Gastroesophageal sphincter (tissue), 3 donors: Measurements from ENCODE around the gene ATP9A.

Experiments used
- EP300 ChIP-seq: sonication (generic); formaldehyde crosslinking; IDR thresholded peaks from one replicate; pipeline ENCODE4 v1.6.1; 2017; ENCODE audit warnings: antibody characterized with exemption, mild to moderate bottlenecking
- POLR2A ChIP-seq, 2 donors: fragments of 450-650 bp; IDR thresholded peaks; one replicate each; pipeline ENCODE4 v1.6.1; 2017; ENCODE audit warnings: antibody characterized with exemption in 2 of 2, mild to moderate bottlenecking in 2 of 2, moderate library complexity in 1 of 2
- POLR2AphosphoS5 ChIP-seq: sonication (generic); formaldehyde crosslinking; IDR thresholded peaks from one replicate; pipeline ENCODE4 v1.6.1; 2017; ENCODE audit warnings: antibody characterized with exemption
- TF ChIP-seq, protein P1 (sequence below), 4 experiments: fragments of 200-600 bp in 2 of 4; fragments of 450-650 bp in 2 of 4; sonication (generic) in 1 of 4; IDR thresholded peaks; one replicate each; pipeline ENCODE4 v1.5.1; 2017 to 2019; ENCODE audit warnings: antibody characterized with exemption in 4 of 4, mild to moderate bottlenecking in 2 of 4, moderate library complexity in 2 of 4

DNA sequence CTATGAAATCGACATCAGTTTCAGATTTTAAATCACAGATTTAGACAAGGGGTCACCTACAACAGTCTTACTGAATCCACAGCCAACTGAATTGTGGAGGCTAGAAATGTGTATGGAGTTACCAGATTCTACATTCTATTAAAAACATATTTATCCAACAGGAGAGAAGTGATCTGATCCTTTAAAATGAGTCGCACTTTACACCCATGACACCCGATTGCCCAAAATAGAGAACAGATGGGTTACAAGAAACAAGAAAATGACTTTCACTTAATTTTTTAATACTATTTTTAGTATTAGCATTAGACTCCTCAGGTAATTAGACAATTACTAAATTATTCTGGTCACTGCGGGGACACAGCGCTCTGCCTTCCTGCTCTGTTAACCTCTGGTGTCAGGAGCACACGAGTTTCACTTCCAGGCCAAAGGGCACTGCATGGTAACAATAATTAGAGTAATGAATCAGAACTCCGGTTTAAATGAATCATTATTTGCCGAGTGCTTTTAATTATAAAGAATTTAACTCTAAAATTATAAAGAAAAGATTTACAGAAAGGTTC, 108.6 kb downstream of the ATP9A start:
- TF ChIP-seq, protein P1, sequence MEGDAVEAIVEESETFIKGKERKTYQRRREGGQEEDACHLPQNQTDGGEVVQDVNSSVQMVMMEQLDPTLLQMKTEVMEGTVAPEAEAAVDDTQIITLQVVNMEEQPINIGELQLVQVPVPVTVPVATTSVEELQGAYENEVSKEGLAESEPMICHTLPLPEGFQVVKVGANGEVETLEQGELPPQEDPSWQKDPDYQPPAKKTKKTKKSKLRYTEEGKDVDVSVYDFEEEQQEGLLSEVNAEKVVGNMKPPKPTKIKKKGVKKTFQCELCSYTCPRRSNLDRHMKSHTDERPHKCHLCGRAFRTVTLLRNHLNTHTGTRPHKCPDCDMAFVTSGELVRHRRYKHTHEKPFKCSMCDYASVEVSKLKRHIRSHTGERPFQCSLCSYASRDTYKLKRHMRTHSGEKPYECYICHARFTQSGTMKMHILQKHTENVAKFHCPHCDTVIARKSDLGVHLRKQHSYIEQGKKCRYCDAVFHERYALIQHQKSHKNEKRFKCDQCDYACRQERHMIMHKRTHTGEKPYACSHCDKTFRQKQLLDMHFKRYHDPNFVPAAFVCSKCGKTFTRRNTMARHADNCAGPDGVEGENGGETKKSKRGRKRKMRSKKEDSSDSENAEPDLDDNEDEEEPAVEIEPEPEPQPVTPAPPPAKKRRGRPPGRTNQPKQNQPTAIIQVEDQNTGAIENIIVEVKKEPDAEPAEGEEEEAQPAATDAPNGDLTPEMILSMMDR (IDR thresholded peaks at IDR 0.05), result no peak
- no peak for TF ChIP-seq POLR2AphosphoS5
- TF ChIP-seq POLR2A (IDR thresholded peaks at IDR 0.05), result no peak
- no peak for TF ChIP-seq EP300
